Neural cell (in vitro differentiated cells): ENCODE data around the gene ARHGEF40. TPM values are rescaled to one million over a fixed set of nuclear protein-coding genes. Genes with fewer than 3 reads are reported as not detected.

Experiments used
- H2AFZ ChIP-seq: fragments of 200-600, 300-800 bp; sonication (generic), shearing (Covaris generic); 2 replicates; pipeline ENCODE4 v1.6.0; 2014; ENCODE audit warnings: low read depth, mild to moderate bottlenecking, antibody characterized with exemption, low read length, moderate library complexity
- H3F3A ChIP-seq: fragments of 200-600 bp; shearing (Covaris generic); 2 replicates; pipeline ENCODE4 v1.6.1; 2016; ENCODE audit warnings: mild to moderate bottlenecking, moderate library complexity, mixed read lengths, antibody characterized with exemption, low read length; ENCODE audit not compliant: insufficient read depth, poor library complexity, severe bottlenecking
- H3K27ac ChIP-seq: fragments of 200-600, 300-800 bp; sonication (generic), shearing (Covaris generic); 2 replicates; pipeline ENCODE4 v1.5.1; 2014; ENCODE audit warnings: mild to moderate bottlenecking, low read length, moderate library complexity
- H3K27me3 ChIP-seq: fragments of 300-800, 200-600 bp; sonication (generic), shearing (Covaris generic); 2 replicates; pipeline ENCODE4 v1.6.0; 2014; ENCODE audit warnings: mild to moderate bottlenecking, low read depth, low read length, moderate library complexity; ENCODE audit not compliant: insufficient read depth
- H3K36me3 ChIP-seq: fragments of 300-800, 200-600 bp; sonication (generic), shearing (Covaris generic); 2 replicates; pipeline ENCODE4 v1.5.1; 2014; ENCODE audit warnings: mild to moderate bottlenecking, antibody characterized with exemption, low read length, moderate library complexity; ENCODE audit not compliant: insufficient read depth
- H3K4me2 ChIP-seq: fragments of 300-800, 200-600 bp; sonication (generic), shearing (Covaris generic); 2 replicates; pipeline ENCODE4 v1.6.0; 2014; ENCODE audit warnings: mild to moderate bottlenecking, low read length
- H3K4me3 ChIP-seq: fragments of 300-800, 200-600 bp; sonication (generic), shearing (Covaris generic); 2 replicates; pipeline ENCODE4 v1.5.1; 2014; ENCODE audit warnings: mild to moderate bottlenecking, low read length, moderate library complexity
- H3K79me2 ChIP-seq: fragments of 200-600 bp; shearing (Covaris generic); replicated peaks from 2 replicates; pipeline ENCODE4 v1.6.0; 2014; ENCODE audit warnings: mild to moderate bottlenecking, low read length, moderate library complexity; ENCODE audit not compliant: insufficient read depth
- H3K9ac ChIP-seq: fragments of 300-800, 200-600 bp; sonication (generic), shearing (Covaris generic); 2 replicates; pipeline ENCODE4 v1.6.1; 2016; ENCODE audit warnings: mild to moderate bottlenecking, low read length, mixed read lengths
- H3K9me2 ChIP-seq: fragments of 200-600 bp; shearing (Covaris generic); 2 replicates; pipeline ENCODE4 v1.6.1; 2016; ENCODE audit warnings: mild to moderate bottlenecking, low read length, mixed read lengths; ENCODE audit not compliant: insufficient read depth
- H3K9me3 ChIP-seq: fragments of 200-600, 300-800 bp; sonication (generic), shearing (Covaris generic); 2 replicates; pipeline ENCODE4 v1.6.1; 2016; ENCODE audit warnings: mild to moderate bottlenecking, mixed run types, low read length, moderate library complexity, mixed read lengths
- H4K20me1 ChIP-seq: fragments of 200-600 bp; shearing (Covaris generic); 2 replicates; pipeline ENCODE4 v1.6.1; 2016; ENCODE audit warnings: mild to moderate bottlenecking, mixed run types; ENCODE audit not compliant: insufficient read depth
- CTCF ChIP-seq: fragments of 450-650 bp; IDR thresholded peaks from 2 replicates; pipeline ENCODE4 v1.5.1; 2014; ENCODE audit warnings: antibody characterized with exemption, mild to moderate bottlenecking, moderate library complexity; ENCODE audit not compliant: poor library complexity, severe bottlenecking
- EP300 ChIP-seq: fragments of 450-650 bp; conservative IDR thresholded peaks from 2 replicates; pipeline ENCODE4 v1.6.1; 2014; ENCODE audit warnings: antibody characterized with exemption, mild to moderate bottlenecking, moderate library complexity; ENCODE audit not compliant: poor library complexity, severe bottlenecking
- EZH2 ChIP-seq: fragments of 200-600, 300-800 bp; shearing (Covaris generic), sonication (generic); IDR thresholded peaks from 2 replicates; pipeline ENCODE4 v1.6.1; 2014; ENCODE audit warnings: antibody characterized with exemption, low read length, borderline replicate concordance, mild to moderate bottlenecking; ENCODE audit not compliant: insufficient read depth, poor library complexity, severe bottlenecking
- MXI1 ChIP-seq: fragments of 450-650 bp; conservative IDR thresholded peaks from 2 replicates; pipeline ENCODE4 v1.6.1; 2014; ENCODE audit warnings: antibody characterized with exemption, mild to moderate bottlenecking; ENCODE audit not compliant: poor library complexity, severe bottlenecking
- POLR2AphosphoS5 ChIP-seq: IDR thresholded peaks from 2 replicates; pipeline ENCODE4 v1.6.1; 2012
- RAD21 ChIP-seq: fragments of 450-650 bp; conservative IDR thresholded peaks from 2 replicates; pipeline ENCODE4 v1.6.1; 2014; ENCODE audit warnings: antibody characterized with exemption, mild to moderate bottlenecking, moderate library complexity
- REST ChIP-seq: IDR thresholded peaks from 2 replicates; pipeline ENCODE4 v1.6.1; 2012; ENCODE audit warnings: borderline replicate concordance
- SMC3 ChIP-seq: fragments of 450-650 bp; conservative IDR thresholded peaks from 2 replicates; pipeline ENCODE4 v1.6.1; 2014; ENCODE audit warnings: antibody characterized with exemption, mild to moderate bottlenecking, moderate library complexity; ENCODE audit not compliant: poor library complexity
- TAF1 ChIP-seq: IDR thresholded peaks from 2 replicates; pipeline ENCODE4 v1.6.1; 2012; ENCODE audit warnings: low read depth
- polyA plus RNA-seq: library from polyadenylated mRNA; depleted of rRNA; stranded (reverse); fragments of >200 nt; gene quantifications from 2 replicates; pipeline ENCODE4 v1.2.3, GENCODE V29; 2014

Gene ARHGEF40
- polyA plus RNA-seq, 1 donor from 2014 or later, result 28.9 TPM

- H3K79me2 ChIP-seq, result peaks cover 11% of the 10 kb centered on the region
- no peaks in the 10 kb centered on the region for H4K20me1 ChIP-seq
- peaks cover 15% of the 10 kb centered on the region for H3K36me3 ChIP-seq
- H3F3A ChIP-seq, result peaks cover 22% of the 10 kb centered on the region
- no peak for TF ChIP-seq RAD21
- TF ChIP-seq REST, result no peak
- no peak for TF ChIP-seq EP300
- TF ChIP-seq MXI1, result no peak
- no peak for TF ChIP-seq TAF1
- TF ChIP-seq POLR2AphosphoS5, result no peak
- TF ChIP-seq CTCF, result no peak
- TF ChIP-seq SMC3, result no peak
- no peak for TF ChIP-seq EZH2
- no peaks in the 10 kb centered on the region for H3K27me3 ChIP-seq
- peak overlapping the region; percentile 36 for H3K4me2 ChIP-seq
- H3K9me3 ChIP-seq, result no peaks in the 10 kb centered on the region
- no peak overlapping the region for H2AFZ ChIP-seq
- peak overlapping the region; percentile 61 for H3K9ac ChIP-seq
- no peaks in the 10 kb centered on the region for H3K9me2 ChIP-seq
- H3K27ac ChIP-seq, result peak overlapping the region; percentile 94
- peak overlapping the region; percentile 59 for H3K4me3 ChIP-seq
Observed at GRCh38 chr14:21086908-21087293, 16.8 kb downstream of the ARHGEF40 start.

GRCh38 chr14:21087294-21088091 is 17.4 kb downstream of the ARHGEF40 start:
- Histone ChIP-seq H3K36me3 (peaks cover 15% of the 10 kb centered on the region), H3K27ac (peak overlapping the region; percentile 94), H3K9me2 (no peaks in the 10 kb centered on the region), H3K9me3 (no peaks in the 10 kb centered on the region), H2AFZ (no peak overlapping the region), H3K9ac (peak overlapping the region; percentile 61), H3F3A (peaks cover 22% of the 10 kb centered on the region), H3K79me2 (peaks cover 16% of the 10 kb centered on the region), H3K4me2 (peak overlapping the region; percentile 57), H3K4me3 (peak overlapping the region; percentile 59), H4K20me1 (no peaks in the 10 kb centered on the region), H3K27me3 (no peaks in the 10 kb centered on the region)
- TF ChIP-seq SMC3, result no peak
- TF ChIP-seq POLR2AphosphoS5, result peak; percentile 65
- TF ChIP-seq MXI1, result peak; percentile 94
- no peak for TF ChIP-seq EZH2
- TF ChIP-seq CTCF, result no peak
- peak; percentile 43 for TF ChIP-seq REST
- peak; percentile 86 for TF ChIP-seq EP300
- no peak for TF ChIP-seq RAD21
- no peak for TF ChIP-seq TAF1
